Measurements from ENCODE around the gene SEC16A.

GRCh38 chr9:136419092-136419420, 63.8 kb downstream of the SEC16A start:
- 0 out of 2 replicates have a peak, but pooled peaks have one; percentile 10 for TF ChIP-seq POLR2A (IDR thresholded peaks at IDR 0.05; ENCODE audit: low read depth, low read length)
- no peak for TF ChIP-seq TAF1 (IDR thresholded peaks at IDR 0.05; ENCODE audit: low read depth, low read length)
- no peak for TF ChIP-seq POLR2AphosphoS5 (IDR thresholded peaks at IDR 0.05; ENCODE audit: low read depth, low read length)
